PC-9 (cell line): Measurements from ENCODE around the gene RSAD1. TPM values are rescaled to one million over a fixed set of nuclear protein-coding genes. Genes with fewer than 3 reads are reported as not detected.

Experiments used
- BruUV-seq: library from RNA; stranded (reverse); fragments of 400-500 nt; replicated peaks from 2 replicates; lab custom pipeline; 2021; lab: Mats Ljungman, UMichigan
- CTCF ChIA-PET: fragments of 300-600 bp; sonication (Branson Sonifier 250); formaldehyde crosslinking; loops from one replicate; lab custom pipeline; 2022; ENCODE audit warnings: antibody characterized with exemption; lab: Charles Lee
- POLR2A ChIA-PET: fragments of 300-600 bp; sonication (Branson Sonifier 250); formaldehyde crosslinking; loops from one replicate; lab custom pipeline; 2022; ENCODE audit warnings: antibody characterized with exemption; ENCODE audit not compliant: unreplicated experiment; lab: Charles Lee
- DNase-seq, 2 experiments: peaks; one replicate each; pipeline versions ENCODE4 v3.0.0 to v3.0.0-alpha.2; 2015 to 2022; ENCODE audit warnings: mixed read lengths in 1 of 2
- H2AFZ ChIP-seq: fragments of 200-600 bp; sonication (generic); 2 replicates; pipeline ENCODE4 v1.8.1; 2017; ENCODE audit warnings: antibody characterized with exemption
- H3F3A ChIP-seq: fragments of 200-600 bp; sonication (generic); 2 replicates; pipeline ENCODE4 v1.8.1; 2017; ENCODE audit warnings: antibody characterized with exemption, mild to moderate bottlenecking, low read depth; ENCODE audit not compliant: insufficient read depth
- H3K27ac ChIP-seq: fragments of 200-600 bp; sonication (generic); 2 replicates; pipeline ENCODE4 v1.6.1; 2016; ENCODE audit warnings: mixed run types
- H3K27me3 ChIP-seq: fragments of 200-600 bp; sonication (generic); 2 replicates; pipeline ENCODE4 v1.6.1; 2016; ENCODE audit warnings: low read depth, mixed run types; ENCODE audit not compliant: insufficient read depth
- H3K36me3 ChIP-seq: fragments of 200-600 bp; sonication (generic); 2 replicates; pipeline ENCODE4 v1.6.1; 2016; ENCODE audit warnings: low read depth, mixed run types
- H3K4me1 ChIP-seq: fragments of 200-600 bp; sonication (generic); replicated peaks from 2 replicates; pipeline ENCODE4 v1.6.1; 2016; ENCODE audit warnings: mixed run types; ENCODE audit not compliant: insufficient read depth
- H3K4me2 ChIP-seq: fragments of 200-600 bp; sonication (generic); 2 replicates; pipeline ENCODE4 v1.6.1; 2017; ENCODE audit warnings: mixed run types
- H3K4me3 ChIP-seq: fragments of 200-600 bp; sonication (generic); 2 replicates; pipeline ENCODE4 v1.6.1; 2016; ENCODE audit warnings: mixed run types
- H3K79me2 ChIP-seq: fragments of 200-600 bp; sonication (generic); 2 replicates; pipeline ENCODE4 v1.6.1; 2017; ENCODE audit warnings: low read depth, mixed run types
- H3K9me2 ChIP-seq: fragments of 200-600 bp; sonication (generic); 2 replicates; pipeline ENCODE4 v1.8.1; 2017; ENCODE audit warnings: mild to moderate bottlenecking; ENCODE audit not compliant: insufficient read depth
- H3K9me3 ChIP-seq: fragments of 200-600 bp; sonication (generic); 2 replicates; pipeline ENCODE4 v1.8.1; 2016; ENCODE audit warnings: low read depth; ENCODE audit not compliant: insufficient read depth
- H4K20me1 ChIP-seq: fragments of 200-600 bp; sonication (generic); 2 replicates; pipeline ENCODE4 v1.8.1; 2017; ENCODE audit not compliant: insufficient read depth
- EZH2 ChIP-seq: fragments of 200-600 bp; sonication (generic); IDR thresholded peaks from 2 replicates; pipeline ENCODE4 v1.8.0; 2017; ENCODE audit warnings: antibody characterized with exemption, low read depth
- intact Hi-C: fragments of 100-400 bp; cut with micrococcal nuclease; formaldehyde crosslinking; loops from one replicate; pipeline ENCODE4 v1.10.0; 2022; ENCODE audit not compliant: unreplicated experiment
- total RNA-seq: library from RNA; stranded (reverse); gene quantifications from 2 replicates; pipeline ENCODE4 v1.2.3, GENCODE V29; 2021
- TF ChIP-seq, protein P1 (sequence below): fragments of 200-600 bp; sonication (generic); conservative IDR thresholded peaks from 2 replicates; pipeline ENCODE4 v1.6.1; 2017; ENCODE audit warnings: mixed run types, antibody characterized with exemption, mild to moderate bottlenecking, moderate library complexity

The RSAD1 gene
- total RNA-seq, 1 experiment from 2014 or later, result 15.1 TPM

DNA sequence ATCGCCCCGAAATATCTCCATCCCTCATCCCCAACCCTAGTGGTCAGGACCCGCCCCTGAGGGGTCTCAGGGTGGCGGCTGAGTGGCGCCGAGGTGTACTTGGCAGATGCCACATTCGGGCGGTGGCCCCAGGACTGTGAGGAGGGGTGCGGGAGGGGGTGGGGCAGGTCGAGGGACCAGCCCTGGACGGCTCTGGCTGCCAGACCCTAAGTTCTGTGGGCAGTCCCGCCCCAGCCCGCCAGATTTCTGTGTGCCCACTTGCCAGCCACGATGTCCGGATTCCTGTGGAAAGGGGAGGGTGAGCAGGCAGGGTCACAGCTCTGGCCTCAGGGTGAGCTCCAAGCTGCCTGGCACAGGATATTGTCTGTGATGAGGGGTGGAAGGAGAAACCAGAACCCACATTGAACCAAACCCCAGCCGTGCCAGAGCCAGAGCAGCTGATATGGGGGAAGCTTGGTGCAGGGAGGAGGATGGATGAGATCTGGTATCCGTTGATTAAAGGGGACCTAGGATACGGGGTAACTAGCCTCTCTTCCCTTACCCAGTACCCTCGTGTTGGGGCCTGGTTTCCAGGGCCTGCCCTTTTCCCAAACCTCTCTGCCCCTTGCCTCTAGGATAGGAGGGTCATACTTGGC lies 8.9 kb upstream of the RSAD1 start:
- no peak overlapping the region for H3K4me2 ChIP-seq
- no TSS peak for BruUV-seq
- no peak overlapping the region for H3K4me3 ChIP-seq
- peaks cover 8% of the 10 kb centered on the region; the same call in 1 of the 2 replicates for H3K36me3 ChIP-seq
- 0 out of 2 replicates have a peak, but pooled peaks cover 4% of the 10 kb centered on the region for H3K4me1 ChIP-seq
- H3K79me2 ChIP-seq, result no peaks in the 10 kb centered on the region
- peaks cover 19% of the 10 kb centered on the region; the same call in 1 of the 2 replicates for H3F3A ChIP-seq
- H4K20me1 ChIP-seq, result no peaks in the 10 kb centered on the region
- no peak for TF ChIP-seq EZH2
- TF ChIP-seq, protein P1, sequence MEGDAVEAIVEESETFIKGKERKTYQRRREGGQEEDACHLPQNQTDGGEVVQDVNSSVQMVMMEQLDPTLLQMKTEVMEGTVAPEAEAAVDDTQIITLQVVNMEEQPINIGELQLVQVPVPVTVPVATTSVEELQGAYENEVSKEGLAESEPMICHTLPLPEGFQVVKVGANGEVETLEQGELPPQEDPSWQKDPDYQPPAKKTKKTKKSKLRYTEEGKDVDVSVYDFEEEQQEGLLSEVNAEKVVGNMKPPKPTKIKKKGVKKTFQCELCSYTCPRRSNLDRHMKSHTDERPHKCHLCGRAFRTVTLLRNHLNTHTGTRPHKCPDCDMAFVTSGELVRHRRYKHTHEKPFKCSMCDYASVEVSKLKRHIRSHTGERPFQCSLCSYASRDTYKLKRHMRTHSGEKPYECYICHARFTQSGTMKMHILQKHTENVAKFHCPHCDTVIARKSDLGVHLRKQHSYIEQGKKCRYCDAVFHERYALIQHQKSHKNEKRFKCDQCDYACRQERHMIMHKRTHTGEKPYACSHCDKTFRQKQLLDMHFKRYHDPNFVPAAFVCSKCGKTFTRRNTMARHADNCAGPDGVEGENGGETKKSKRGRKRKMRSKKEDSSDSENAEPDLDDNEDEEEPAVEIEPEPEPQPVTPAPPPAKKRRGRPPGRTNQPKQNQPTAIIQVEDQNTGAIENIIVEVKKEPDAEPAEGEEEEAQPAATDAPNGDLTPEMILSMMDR, result no peak
- no peak overlapping the region for H2AFZ ChIP-seq
- H3K9me3 ChIP-seq, result no peaks in the 10 kb centered on the region
- DNase-seq, result no peak
- no peak overlapping the region for H3K27ac ChIP-seq
- POLR2A ChIA-PET, result no interaction called here
- intact Hi-C loops, result loop anchor here (10.0 kb wide), 2 partner anchors 195 to 375 kb away; partner anchors contain the start of genes PDK2 and TMEM92
- CTCF ChIA-PET, result no interaction called here
- H3K9me2 ChIP-seq, result no peaks in the 10 kb centered on the region
- H3K27me3 ChIP-seq, result no peaks in the 10 kb centered on the region

DNA sequence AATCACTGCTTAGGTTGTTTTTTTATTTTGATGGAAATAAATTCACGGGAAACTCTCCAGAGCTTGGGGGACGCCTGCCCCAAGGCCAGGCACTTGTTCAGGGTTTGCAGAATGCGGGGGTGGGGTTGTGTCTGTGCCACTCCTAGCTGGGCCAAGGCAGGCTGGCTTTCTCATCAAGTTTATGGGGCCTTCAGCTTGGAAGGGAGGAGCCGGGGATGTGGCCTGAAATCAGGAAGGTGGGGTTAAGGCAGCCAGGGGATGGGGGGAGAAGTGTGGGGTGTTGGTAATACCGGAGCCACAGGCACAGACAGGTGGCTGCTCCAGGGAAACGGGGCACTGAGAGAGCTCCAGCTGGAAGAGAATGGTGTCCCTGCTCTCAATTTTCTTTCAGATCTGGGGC lies 8.2 kb upstream of the RSAD1 start:
- H3F3A ChIP-seq, result peaks cover 26% of the 10 kb centered on the region; the same call in 1 of the 2 replicates

More for the DNA sequence above, 8.2 kb upstream of the RSAD1 start:
- Histone ChIP-seq H3K4me2 (no peak overlapping the region), H3K9me2 (no peaks in the 10 kb centered on the region), H3K27me3 (no peaks in the 10 kb centered on the region), H2AFZ (no peak overlapping the region), H3K4me3 (no peak overlapping the region), H3K36me3 (peaks cover 8% of the 10 kb centered on the region; the same call in 1 of the 2 replicates), H3K4me1 (0 out of 2 replicates have a peak, but pooled peaks cover 4% of the 10 kb centered on the region), H3K9me3 (no peaks in the 10 kb centered on the region), H4K20me1 (no peaks in the 10 kb centered on the region), H3K27ac (no peak overlapping the region), H3K79me2 (no peaks in the 10 kb centered on the region)
- BruUV-seq, result no TSS peak
- no peak for DNase-seq
- no peak for TF ChIP-seq EZH2
- TF ChIP-seq, protein P1, result no peak
- CTCF ChIA-PET, result no interaction called here
- POLR2A ChIA-PET, result no interaction called here
- intact Hi-C loops, result loop anchor here (10.0 kb wide), 2 partner anchors 196 to 376 kb away; partner anchors contain the start of genes PDK2 and TMEM92
